ENCODE results near the gene MYH14. TPM values are rescaled to one million over a fixed set of nuclear protein-coding genes. Genes with fewer than 3 reads are reported as not detected.

The MYH14 gene
- total and polyA plus RNA-seq, 9 of the 15 experiments (the other 6 are each of a cell fraction or from before 2014, with no cell fraction given): 0.04 to 0.86 (median 0.19) TPM; not detected in 2

DNA sequence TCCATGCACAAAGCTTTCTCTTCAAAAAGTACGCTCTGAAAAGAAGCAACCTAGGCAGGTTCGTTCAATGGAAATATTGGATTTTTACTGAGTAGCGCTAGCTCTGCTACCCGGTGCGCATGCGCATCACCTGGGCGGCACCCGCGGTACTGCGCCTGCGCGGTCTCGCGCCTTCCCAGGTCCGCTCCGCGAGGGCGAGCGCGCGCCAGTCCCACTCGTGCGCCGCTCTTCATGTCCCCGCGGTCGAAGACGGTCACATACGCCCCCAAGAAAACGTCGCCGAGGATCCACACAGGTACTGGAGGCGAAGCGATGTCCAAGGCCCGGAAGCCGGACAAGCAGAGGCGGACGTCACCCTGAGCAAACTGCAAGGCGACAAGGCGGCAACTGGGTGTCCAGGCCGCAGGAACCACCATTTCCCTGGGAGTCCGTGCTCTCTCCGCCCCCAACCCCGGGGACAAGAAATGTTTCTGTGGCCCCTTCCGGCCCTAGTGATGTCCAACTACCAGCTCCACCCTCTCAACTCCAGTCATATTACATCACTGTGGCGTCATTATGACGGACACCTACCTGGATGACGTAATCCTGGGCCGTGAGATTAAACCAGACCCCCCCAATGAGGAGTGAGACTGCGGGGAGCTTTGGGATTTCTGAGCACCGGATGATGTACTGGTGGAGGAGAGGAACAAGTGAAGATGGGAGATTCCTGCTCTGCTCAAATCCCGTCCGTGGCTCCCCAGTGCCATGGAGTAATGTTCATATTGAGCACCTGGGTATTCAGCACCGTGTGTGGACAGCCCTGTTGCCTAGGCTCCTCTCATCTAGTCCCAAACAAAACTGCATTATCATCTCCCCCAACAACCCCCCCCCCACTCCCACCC, 130.6 kb downstream of the MYH14 start (continued):
- TF ChIP-seq ZNF175 (CRISPR knock-in tag; IDR thresholded peaks at IDR 0.05; ENCODE audit: low read depth) (peak; percentile 71; the same call in 1 of the 2 replicates), SMARCC2 (IDR thresholded peaks at IDR 0.05; ENCODE audit: low read depth) (0 out of 2 replicates have a peak, but pooled peaks have one; percentile 37), NFATC3 (IDR thresholded peaks at IDR 0.05) (no peak), NFIC (IDR thresholded peaks at IDR 0.05) (0 out of 2 replicates have a peak, but pooled peaks have one; percentile 5), TEAD4 (IDR thresholded peaks at IDR 0.05; ENCODE audit: low read length) (peak; percentile 16; the same call in 1 of the 2 replicates), TEAD4 (CRISPR knock-in tag; IDR thresholded peaks at IDR 0.05; ENCODE audit: borderline replicate concordance) (no peak), SMAD1 (IDR thresholded peaks at IDR 0.05; ENCODE audit: low read depth, low read length, partially characterized antibody) (peak; percentile 26), ZBTB9 (CRISPR knock-in tag; IDR thresholded peaks at IDR 0.05) (no peak), ZNF696 (CRISPR knock-in tag; conservative IDR thresholded peaks at IDR 0.05) (0 out of 2 replicates have a peak, but pooled peaks have one; percentile 11), MTA1 (IDR thresholded peaks at IDR 0.05; ENCODE audit: borderline replicate concordance) (peak; percentile 81), KHSRP (IDR thresholded peaks at IDR 0.05) (peak; percentile 98), SMARCB1 (IDR thresholded peaks at IDR 0.05; ENCODE audit: insufficient read length, low read depth) (no peak)
- TF ChIP-seq, protein P1, sequence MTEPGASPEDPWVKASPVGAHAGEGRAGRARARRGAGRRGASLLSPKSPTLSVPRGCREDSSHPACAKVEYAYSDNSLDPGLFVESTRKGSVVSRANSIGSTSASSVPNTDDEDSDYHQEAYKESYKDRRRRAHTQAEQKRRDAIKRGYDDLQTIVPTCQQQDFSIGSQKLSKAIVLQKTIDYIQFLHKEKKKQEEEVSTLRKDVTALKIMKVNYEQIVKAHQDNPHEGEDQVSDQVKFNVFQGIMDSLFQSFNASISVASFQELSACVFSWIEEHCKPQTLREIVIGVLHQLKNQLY (CRISPR knock-in tag; conservative IDR thresholded peaks at IDR 0.05): 0 out of 4 replicates have a peak, but pooled peaks of 1 of the 2 experiments have one; percentile 5
- TF ChIP-seq, protein P2, sequence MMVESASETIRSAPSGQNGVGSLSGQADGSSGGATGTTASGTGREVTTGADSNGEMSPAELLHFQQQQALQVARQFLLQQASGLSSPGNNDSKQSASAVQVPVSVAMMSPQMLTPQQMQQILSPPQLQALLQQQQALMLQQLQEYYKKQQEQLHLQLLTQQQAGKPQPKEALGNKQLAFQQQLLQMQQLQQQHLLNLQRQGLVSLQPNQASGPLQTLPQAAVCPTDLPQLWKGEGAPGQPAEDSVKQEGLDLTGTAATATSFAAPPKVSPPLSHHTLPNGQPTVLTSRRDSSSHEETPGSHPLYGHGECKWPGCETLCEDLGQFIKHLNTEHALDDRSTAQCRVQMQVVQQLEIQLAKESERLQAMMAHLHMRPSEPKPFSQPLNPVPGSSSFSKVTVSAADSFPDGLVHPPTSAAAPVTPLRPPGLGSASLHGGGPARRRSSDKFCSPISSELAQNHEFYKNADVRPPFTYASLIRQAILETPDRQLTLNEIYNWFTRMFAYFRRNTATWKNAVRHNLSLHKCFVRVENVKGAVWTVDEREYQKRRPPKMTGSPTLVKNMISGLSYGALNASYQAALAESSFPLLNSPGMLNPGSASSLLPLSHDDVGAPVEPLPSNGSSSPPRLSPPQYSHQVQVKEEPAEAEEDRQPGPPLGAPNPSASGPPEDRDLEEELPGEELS (CRISPR knock-in tag; IDR thresholded peaks at IDR 0.05; ENCODE audit: borderline replicate concordance): peak; percentile 71; the same call in 1 of the 2 replicates
- TF ChIP-seq, protein P3, sequence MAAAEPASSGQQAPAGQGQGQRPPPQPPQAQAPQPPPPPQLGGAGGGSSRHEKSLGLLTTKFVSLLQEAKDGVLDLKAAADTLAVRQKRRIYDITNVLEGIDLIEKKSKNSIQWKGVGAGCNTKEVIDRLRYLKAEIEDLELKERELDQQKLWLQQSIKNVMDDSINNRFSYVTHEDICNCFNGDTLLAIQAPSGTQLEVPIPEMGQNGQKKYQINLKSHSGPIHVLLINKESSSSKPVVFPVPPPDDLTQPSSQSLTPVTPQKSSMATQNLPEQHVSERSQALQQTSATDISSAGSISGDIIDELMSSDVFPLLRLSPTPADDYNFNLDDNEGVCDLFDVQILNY (CRISPR knock-in tag; IDR thresholded peaks at IDR 0.05): peak; percentile 96

Measured in K562 (cell line).